Mammary epithelial cell (primary cell): ENCODE measurements around the gene RARB.

ENCODE experiments used
- CTCF ChIP-seq, 2 donors: IDR thresholded peaks in 1 of 2; conservative IDR thresholded peaks in 1 of 2; 2 replicates each; pipeline ENCODE4 v1.5.1; 2011 to 2012; ENCODE audit warnings: inconsistent platforms in 2 of 2, low read length in 2 of 2, mild to moderate bottlenecking in 2 of 2, control low read depth in 1 of 2, low read depth in 1 of 2; ENCODE audit not compliant: insufficient read depth in 1 of 2; ENCODE audit errors: extremely low read depth in 1 of 2
- EZH2 ChIP-seq: IDR thresholded peaks from 2 replicates; pipeline ENCODE4 v1.6.1; 2012; ENCODE audit warnings: low read length, inconsistent platforms, borderline replicate concordance

GRCh38 chr3:25493246-25493645 is 65.2 kb downstream of the RARB start:
- TF ChIP-seq CTCF (conservative IDR thresholded peaks at IDR 0.05 in 1 of 2, IDR thresholded peaks at IDR 0.05 in 1 of 2; ENCODE audit: extremely low read depth in 1 of 2, insufficient read depth in 1 of 2, low read depth in 1 of 2, low read length in 2 of 2), result no peak
- TF ChIP-seq EZH2, result no peak
